Gastrocnemius medialis (tissue), 4 donors: ENCODE data around the gene FLNC.

Experiments used
- CTCF ChIP-seq, 5 experiments: fragments of 450-650 bp in 3 of 5; fragments of 200-600 bp in 2 of 5; sonication (generic) in 2 of 5; IDR thresholded peaks in 4 of 5; conservative IDR thresholded peaks in 1 of 5; 1 replicate in 4 of 5; 2 replicates in 1 of 5; pipeline ENCODE4 v1.5.1; 2016 to 2019; ENCODE audit warnings: antibody characterized with exemption in 5 of 5, mild to moderate bottlenecking in 3 of 5, moderate library complexity in 3 of 5
- POLR2A ChIP-seq, 2 donors: fragments of 450-650 bp; IDR thresholded peaks; one replicate each; pipeline ENCODE4 v1.6.1; 2017; ENCODE audit warnings: antibody characterized with exemption in 2 of 2, mild to moderate bottlenecking in 2 of 2, moderate library complexity in 2 of 2

- TF ChIP-seq CTCF (IDR thresholded peaks at IDR 0.05 in 4 of 5, conservative IDR thresholded peaks at IDR 0.05 in 1 of 5) (no peak), POLR2A (IDR thresholded peaks at IDR 0.05) (no peak)
Observed at GRCh38 chr7:128868624-128869137, 38.5 kb downstream of the FLNC start.
